HepG2 (cell line): ENCODE results near the gene PTMA. TPM values are rescaled to one million over a fixed set of nuclear protein-coding genes. Genes with fewer than 3 reads are reported as not detected.
A peak's percentile ranks its signal among the peaks of the same experiment; 100 is the strongest.

Experiments used
- CEBPG ChIP-seq: IDR thresholded peaks from 2 replicates; pipeline ENCODE4 v1.6.1; 2016
- CTCF ChIP-seq: sonication (generic); formaldehyde crosslinking; IDR thresholded peaks from 2 replicates; pipeline ENCODE4 v1.5.0; 2020; ENCODE audit warnings: mild to moderate bottlenecking, missing genetic modification reagents, moderate library complexity
- DNMT3B ChIP-seq: conservative IDR thresholded peaks from 2 replicates; pipeline ENCODE4 v1.6.1; 2016; ENCODE audit warnings: missing biosample characterization, control low read depth
- KLF6 ChIP-seq: IDR thresholded peaks from 2 replicates; pipeline ENCODE4 v1.8.0; 2016; ENCODE audit warnings: missing biosample characterization, missing genetic modification reagents
- ZNF616 ChIP-seq: sonication (generic); formaldehyde crosslinking; IDR thresholded peaks from 2 replicates; pipeline ENCODE4 v1.5.0; 2020; ENCODE audit warnings: low read depth, mild to moderate bottlenecking, missing genetic modification reagents
- ZNF772 ChIP-seq: sonication (generic); formaldehyde crosslinking; IDR thresholded peaks from 2 replicates; pipeline ENCODE4 v1.5.0; 2020; ENCODE audit warnings: mild to moderate bottlenecking, missing genetic modification reagents
- polyA plus RNA-seq, 8 experiments: library from polyadenylated mRNA; depleted of rRNA in 3 of 8; stranded (reverse) in 7 of 8; unstranded in 1 of 8; fragments of >200 nt; fragmentation: Illumina TruSeq in 4 of 8; extraction: Trizol in 4 of 8; gene quantifications; 2 replicates each; pipeline versions ENCODE4 v1.2.1 to v1.2.3, GENCODE V29; 2011 to 2016; ENCODE audit warnings: low read depth in 4 of 8, missing spikeins in 1 of 8, mixed read lengths in 1 of 8; ENCODE audit not compliant: insufficient read depth in 1 of 8
- total RNA-seq, 5 experiments: library from RNA; depleted of rRNA; stranded (reverse); fragments of >200 nt; fragmentation: Illumina TruSeq; extraction: Trizol; gene quantifications; 2 replicates each; pipeline ENCODE4 v1.2.3, GENCODE V29; 2016; ENCODE audit warnings: low read depth in 1 of 5
- TF ChIP-seq, protein P1 (sequence below): sonication (generic); formaldehyde crosslinking; IDR thresholded peaks from 2 replicates; pipeline ENCODE4 v1.4.0; 2020; ENCODE audit warnings: mild to moderate bottlenecking, missing genetic modification reagents, borderline replicate concordance
- TF ChIP-seq, protein P2 (sequence below): sonication (generic); formaldehyde crosslinking; IDR thresholded peaks from 2 replicates; pipeline ENCODE4 v1.8.0; 2022; ENCODE audit warnings: missing genetic modification reagents, mild to moderate bottlenecking, moderate library complexity, borderline replicate concordance
- TF ChIP-seq, protein P3 (sequence below): sonication (generic); formaldehyde crosslinking; IDR thresholded peaks from 2 replicates; pipeline ENCODE4 v1.8.1; 2023; ENCODE audit warnings: mild to moderate bottlenecking, missing genetic modification reagents
- TF ChIP-seq, protein P4 (sequence below): sonication (generic); formaldehyde crosslinking; IDR thresholded peaks from 2 replicates; pipeline ENCODE4 v1.5.0; 2020; ENCODE audit warnings: missing genetic modification reagents
- TF ChIP-seq, protein P5 (sequence below): sonication (generic); formaldehyde crosslinking; IDR thresholded peaks from 2 replicates; pipeline ENCODE4 v1.4.0; 2020; ENCODE audit warnings: missing genetic modification reagents, borderline replicate concordance

Gene PTMA
- total and polyA plus RNA-seq, 2 of the 13 experiments (the other 11 are each of a cell fraction or from before 2014, with no cell fraction given), result 190 to 1,086 TPM

DNA sequence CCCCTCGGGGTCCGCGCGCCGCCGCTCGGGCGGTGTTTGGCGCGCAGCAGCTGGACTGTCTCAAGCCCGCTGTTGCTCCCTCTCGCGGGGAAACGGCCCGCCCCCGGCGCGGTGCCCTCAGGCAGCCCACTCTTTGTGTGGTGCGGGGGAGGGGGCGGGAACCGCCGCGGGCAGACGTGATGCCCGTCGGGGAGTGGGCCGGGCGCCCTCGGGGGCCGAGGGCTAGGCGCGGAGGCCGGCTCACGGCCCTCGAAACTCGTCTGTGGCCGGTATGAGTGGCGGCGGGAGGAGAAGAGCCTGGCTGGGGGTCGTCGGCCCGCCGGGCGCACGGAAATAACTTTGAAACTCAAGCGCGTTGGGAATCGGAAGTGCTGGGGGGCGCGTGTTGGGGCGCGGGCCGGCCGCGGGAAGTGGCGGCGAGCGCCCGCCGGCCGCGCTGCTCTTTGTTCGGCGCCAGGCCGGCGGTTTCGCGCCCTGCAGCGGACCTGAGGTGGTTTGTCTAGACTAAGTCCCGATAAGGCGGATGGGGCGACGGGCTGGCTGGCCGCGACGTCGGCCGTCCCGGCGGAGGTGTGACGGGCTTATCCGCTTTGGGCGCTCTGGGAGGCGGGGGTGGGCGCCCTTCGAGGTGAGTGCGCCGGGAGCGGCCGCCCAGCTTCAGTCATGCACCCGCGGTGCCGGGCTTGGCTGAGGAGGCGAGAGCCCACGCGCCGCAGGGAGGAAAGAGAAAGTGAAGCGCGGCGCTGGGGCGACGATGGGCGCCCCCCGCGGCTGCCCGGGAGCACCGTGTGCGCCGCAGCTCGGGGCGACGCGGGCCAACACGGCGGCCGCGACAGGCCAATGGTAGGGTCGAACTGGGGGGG is 679 bp downstream of the PTMA start (continued):
- peak; percentile 35; the same call in 1 of the 2 replicates for TF ChIP-seq CTCF (CRISPR knock-in tag)
- TF ChIP-seq, protein P1, sequence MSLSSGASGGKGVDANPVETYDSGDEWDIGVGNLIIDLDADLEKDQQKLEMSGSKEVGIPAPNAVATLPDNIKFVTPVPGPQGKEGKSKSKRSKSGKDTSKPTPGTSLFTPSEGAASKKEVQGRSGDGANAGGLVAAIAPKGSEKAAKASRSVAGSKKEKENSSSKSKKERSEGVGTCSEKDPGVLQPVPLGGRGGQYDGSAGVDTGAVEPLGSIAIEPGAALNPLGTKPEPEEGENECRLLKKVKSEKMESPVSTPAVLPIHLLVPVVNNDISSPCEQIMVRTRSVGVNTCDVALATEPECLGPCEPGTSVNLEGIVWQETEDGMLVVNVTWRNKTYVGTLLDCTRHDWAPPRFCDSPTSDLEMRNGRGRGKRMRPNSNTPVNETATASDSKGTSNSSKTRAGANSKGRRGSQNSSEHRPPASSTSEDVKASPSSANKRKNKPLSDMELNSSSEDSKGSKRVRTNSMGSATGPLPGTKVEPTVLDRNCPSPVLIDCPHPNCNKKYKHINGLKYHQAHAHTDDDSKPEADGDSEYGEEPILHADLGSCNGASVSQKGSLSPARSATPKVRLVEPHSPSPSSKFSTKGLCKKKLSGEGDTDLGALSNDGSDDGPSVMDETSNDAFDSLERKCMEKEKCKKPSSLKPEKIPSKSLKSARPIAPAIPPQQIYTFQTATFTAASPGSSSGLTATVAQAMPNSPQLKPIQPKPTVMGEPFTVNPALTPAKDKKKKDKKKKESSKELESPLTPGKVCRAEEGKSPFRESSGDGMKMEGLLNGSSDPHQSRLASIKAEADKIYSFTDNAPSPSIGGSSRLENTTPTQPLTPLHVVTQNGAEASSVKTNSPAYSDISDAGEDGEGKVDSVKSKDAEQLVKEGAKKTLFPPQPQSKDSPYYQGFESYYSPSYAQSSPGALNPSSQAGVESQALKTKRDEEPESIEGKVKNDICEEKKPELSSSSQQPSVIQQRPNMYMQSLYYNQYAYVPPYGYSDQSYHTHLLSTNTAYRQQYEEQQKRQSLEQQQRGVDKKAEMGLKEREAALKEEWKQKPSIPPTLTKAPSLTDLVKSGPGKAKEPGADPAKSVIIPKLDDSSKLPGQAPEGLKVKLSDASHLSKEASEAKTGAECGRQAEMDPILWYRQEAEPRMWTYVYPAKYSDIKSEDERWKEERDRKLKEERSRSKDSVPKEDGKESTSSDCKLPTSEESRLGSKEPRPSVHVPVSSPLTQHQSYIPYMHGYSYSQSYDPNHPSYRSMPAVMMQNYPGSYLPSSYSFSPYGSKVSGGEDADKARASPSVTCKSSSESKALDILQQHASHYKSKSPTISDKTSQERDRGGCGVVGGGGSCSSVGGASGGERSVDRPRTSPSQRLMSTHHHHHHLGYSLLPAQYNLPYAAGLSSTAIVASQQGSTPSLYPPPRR (CRISPR knock-in tag), result no peak; the same call in 1 of the 2 replicates
- no peak for TF ChIP-seq CEBPG
- TF ChIP-seq, protein P2, sequence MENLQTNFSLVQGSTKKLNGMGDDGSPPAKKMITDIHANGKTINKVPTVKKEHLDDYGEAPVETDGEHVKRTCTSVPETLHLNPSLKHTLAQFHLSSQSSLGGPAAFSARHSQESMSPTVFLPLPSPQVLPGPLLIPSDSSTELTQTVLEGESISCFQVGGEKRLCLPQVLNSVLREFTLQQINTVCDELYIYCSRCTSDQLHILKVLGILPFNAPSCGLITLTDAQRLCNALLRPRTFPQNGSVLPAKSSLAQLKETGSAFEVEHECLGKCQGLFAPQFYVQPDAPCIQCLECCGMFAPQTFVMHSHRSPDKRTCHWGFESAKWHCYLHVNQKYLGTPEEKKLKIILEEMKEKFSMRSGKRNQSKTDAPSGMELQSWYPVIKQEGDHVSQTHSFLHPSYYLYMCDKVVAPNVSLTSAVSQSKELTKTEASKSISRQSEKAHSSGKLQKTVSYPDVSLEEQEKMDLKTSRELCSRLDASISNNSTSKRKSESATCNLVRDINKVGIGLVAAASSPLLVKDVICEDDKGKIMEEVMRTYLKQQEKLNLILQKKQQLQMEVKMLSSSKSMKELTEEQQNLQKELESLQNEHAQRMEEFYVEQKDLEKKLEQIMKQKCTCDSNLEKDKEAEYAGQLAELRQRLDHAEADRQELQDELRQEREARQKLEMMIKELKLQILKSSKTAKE, result 0 out of 2 replicates have a peak, but pooled peaks have one; percentile 22
- TF ChIP-seq, protein P3, sequence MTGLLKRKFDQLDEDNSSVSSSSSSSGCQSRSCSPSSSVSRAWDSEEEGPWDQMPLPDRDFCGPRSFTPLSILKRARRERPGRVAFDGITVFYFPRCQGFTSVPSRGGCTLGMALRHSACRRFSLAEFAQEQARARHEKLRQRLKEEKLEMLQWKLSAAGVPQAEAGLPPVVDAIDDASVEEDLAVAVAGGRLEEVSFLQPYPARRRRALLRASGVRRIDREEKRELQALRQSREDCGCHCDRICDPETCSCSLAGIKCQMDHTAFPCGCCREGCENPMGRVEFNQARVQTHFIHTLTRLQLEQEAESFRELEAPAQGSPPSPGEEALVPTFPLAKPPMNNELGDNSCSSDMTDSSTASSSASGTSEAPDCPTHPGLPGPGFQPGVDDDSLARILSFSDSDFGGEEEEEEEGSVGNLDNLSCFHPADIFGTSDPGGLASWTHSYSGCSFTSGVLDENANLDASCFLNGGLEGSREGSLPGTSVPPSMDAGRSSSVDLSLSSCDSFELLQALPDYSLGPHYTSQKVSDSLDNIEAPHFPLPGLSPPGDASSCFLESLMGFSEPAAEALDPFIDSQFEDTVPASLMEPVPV, result no peak
- TF ChIP-seq, protein P4, sequence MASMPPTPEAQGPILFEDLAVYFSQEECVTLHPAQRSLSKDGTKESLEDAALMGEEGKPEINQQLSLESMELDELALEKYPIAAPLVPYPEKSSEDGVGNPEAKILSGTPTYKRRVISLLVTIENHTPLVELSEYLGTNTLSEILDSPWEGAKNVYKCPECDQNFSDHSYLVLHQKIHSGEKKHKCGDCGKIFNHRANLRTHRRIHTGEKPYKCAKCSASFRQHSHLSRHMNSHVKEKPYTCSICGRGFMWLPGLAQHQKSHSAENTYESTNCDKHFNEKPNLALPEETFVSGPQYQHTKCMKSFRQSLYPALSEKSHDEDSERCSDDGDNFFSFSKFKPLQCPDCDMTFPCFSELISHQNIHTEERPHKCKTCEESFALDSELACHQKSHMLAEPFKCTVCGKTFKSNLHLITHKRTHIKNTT (CRISPR knock-in tag), result no peak
- no peak for TF ChIP-seq DNMT3B (CRISPR knock-in tag)
- TF ChIP-seq ZNF772, result no peak
- TF ChIP-seq, protein P5, sequence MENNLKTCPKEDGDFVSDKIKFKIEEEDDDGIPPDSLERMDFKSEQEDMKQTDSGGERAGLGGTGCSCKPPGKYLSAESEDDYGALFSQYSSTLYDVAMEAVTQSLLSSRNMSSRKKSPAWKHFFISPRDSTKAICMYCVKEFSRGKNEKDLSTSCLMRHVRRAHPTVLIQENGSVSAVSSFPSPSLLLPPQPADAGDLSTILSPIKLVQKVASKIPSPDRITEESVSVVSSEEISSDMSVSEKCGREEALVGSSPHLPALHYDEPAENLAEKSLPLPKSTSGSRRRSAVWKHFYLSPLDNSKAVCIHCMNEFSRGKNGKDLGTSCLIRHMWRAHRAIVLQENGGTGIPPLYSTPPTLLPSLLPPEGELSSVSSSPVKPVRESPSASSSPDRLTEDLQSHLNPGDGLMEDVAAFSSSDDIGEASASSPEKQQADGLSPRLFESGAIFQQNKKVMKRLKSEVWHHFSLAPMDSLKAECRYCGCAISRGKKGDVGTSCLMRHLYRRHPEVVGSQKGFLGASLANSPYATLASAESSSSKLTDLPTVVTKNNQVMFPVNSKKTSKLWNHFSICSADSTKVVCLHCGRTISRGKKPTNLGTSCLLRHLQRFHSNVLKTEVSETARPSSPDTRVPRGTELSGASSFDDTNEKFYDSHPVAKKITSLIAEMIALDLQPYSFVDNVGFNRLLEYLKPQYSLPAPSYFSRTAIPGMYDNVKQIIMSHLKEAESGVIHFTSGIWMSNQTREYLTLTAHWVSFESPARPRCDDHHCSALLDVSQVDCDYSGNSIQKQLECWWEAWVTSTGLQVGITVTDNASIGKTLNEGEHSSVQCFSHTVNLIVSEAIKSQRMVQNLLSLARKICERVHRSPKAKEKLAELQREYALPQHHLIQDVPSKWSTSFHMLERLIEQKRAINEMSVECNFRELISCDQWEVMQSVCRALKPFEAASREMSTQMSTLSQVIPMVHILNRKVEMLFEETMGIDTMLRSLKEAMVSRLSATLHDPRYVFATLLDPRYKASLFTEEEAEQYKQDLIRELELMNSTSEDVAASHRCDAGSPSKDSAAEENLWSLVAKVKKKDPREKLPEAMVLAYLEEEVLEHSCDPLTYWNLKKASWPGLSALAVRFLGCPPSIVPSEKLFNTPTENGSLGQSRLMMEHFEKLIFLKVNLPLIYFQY (CRISPR knock-in tag), result no peak
- TF ChIP-seq KLF6 (CRISPR knock-in tag), result peak; percentile 14; the same call in 1 of the 2 replicates
- TF ChIP-seq ZNF616 (CRISPR knock-in tag), result no peak
